ENCODE data around the gene OOSP4A. TPM values are rescaled to one million over a fixed set of nuclear protein-coding genes. Genes with fewer than 3 reads are reported as not detected.

Gene OOSP4A
- polyA plus RNA-seq, 3 donors from 2014 or later = not detected

- no peak for DNase-seq
- Mint-ChIP-seq H3K27me3 (ENCODE audit: low read depth in 3 of 3) (peaks cover 4 to 9% (median 5%) of the 10 kb centered on the region in 3 donors), H3K36me3 (no peaks in the 10 kb centered on the region), H3K9me3 (peaks cover 0 to 4% (median 0%) of the 10 kb centered on the region in 6 donors), H3K4me3 (no peak overlapping the region), H3K4me1 (no peaks in the 10 kb centered on the region), H3K27ac (no peak overlapping the region)
These were observed 34.0 kb downstream of the OOSP4A start for GRCh38 chr11:59997800-59998199.

GRCh38 chr11:59999691-60000090 is 35.9 kb downstream of the OOSP4A start:
- peaks cover 3 to 5% (median 4%) of the 10 kb centered on the region in 3 donors for H3K27me3 Mint-ChIP-seq (ENCODE audit: low read depth in 3 of 3)

GRCh38 chr11:60003729-60004128 is 39.9 kb downstream of the OOSP4A start:
- no peaks in the 10 kb centered on the region for H3K4me1 Mint-ChIP-seq
- no peaks in the 10 kb centered on the region for H3K36me3 Mint-ChIP-seq
- H3K27ac Mint-ChIP-seq = no peak overlapping the region
- DNase-seq = no peak
- peaks cover 0 to 2% (median 0%) of the 10 kb centered on the region in 6 donors for H3K9me3 Mint-ChIP-seq
- no peak overlapping the region for H3K4me3 Mint-ChIP-seq
- peaks cover 3 to 9% (median 3%) of the 10 kb centered on the region in 3 donors for H3K27me3 Mint-ChIP-seq (ENCODE audit: low read depth in 3 of 3)

More at GRCh38 chr11:59999691-60000090, 35.9 kb downstream of the OOSP4A start:
- no peak for DNase-seq
- H3K27ac Mint-ChIP-seq = no peak overlapping the region
- H3K4me3 Mint-ChIP-seq = no peak overlapping the region
- H3K36me3 Mint-ChIP-seq = no peaks in the 10 kb centered on the region
- H3K4me1 Mint-ChIP-seq = no peaks in the 10 kb centered on the region
- peaks cover 0 to 2% (median 0%) of the 10 kb centered on the region in 6 donors for H3K9me3 Mint-ChIP-seq

GRCh38 chr11:60005360-60005759 is 41.5 kb downstream of the OOSP4A start:
- H3K4me3 Mint-ChIP-seq = no peak overlapping the region

GRCh38 chr11:60016881-60017280 is 53.0 kb downstream of the OOSP4A start, which contains the start of gene OOSP4B:
OOSP4B (plus strand) TSS chr11:60017181.
- H3K36me3 Mint-ChIP-seq = no peaks in the 10 kb centered on the region
- DNase-seq = no peak
- no peak within 1 kb of the TSS for H3K4me3 Mint-ChIP-seq
- H3K9me3 Mint-ChIP-seq = peaks cover 0 to 2% (median 0%) of the 10 kb centered on the region in 6 donors
- no peak within 1 kb of the TSS for H3K27ac Mint-ChIP-seq
- H3K27me3 Mint-ChIP-seq (ENCODE audit: low read depth in 3 of 3) = peaks cover 0 to 4% (median 2%) of the 10 kb centered on the region in 3 donors
- H3K4me1 Mint-ChIP-seq = no peaks in the 10 kb centered on the region

More at GRCh38 chr11:60005360-60005759, 41.5 kb downstream of the OOSP4A start:
- DNase-seq = no peak
- H3K4me1 Mint-ChIP-seq = no peaks in the 10 kb centered on the region
- no peaks in the 10 kb centered on the region for H3K36me3 Mint-ChIP-seq
- H3K27me3 Mint-ChIP-seq (ENCODE audit: low read depth in 3 of 3) = peaks cover 0 to 8% (median 3%) of the 10 kb centered on the region in 3 donors
- no peak overlapping the region for H3K27ac Mint-ChIP-seq
- H3K9me3 Mint-ChIP-seq = peaks cover 0 to 2% (median 0%) of the 10 kb centered on the region in 6 donors

GRCh38 chr11:60018058-60018457 is 54.2 kb downstream of the OOSP4A start:
- Mint-ChIP-seq H3K27ac (no peak overlapping the region), H3K27me3 (ENCODE audit: low read depth in 3 of 3) (peaks cover 0 to 4% (median 2%) of the 10 kb centered on the region in 3 donors), H3K36me3 (no peaks in the 10 kb centered on the region), H3K4me1 (no peaks in the 10 kb centered on the region), H3K4me3 (no peak overlapping the region), H3K9me3 (no peaks in the 10 kb centered on the region)
- DNase-seq = no peak

Other genes starting within 250 kb of the OOSP4A start
- gene STX3, start 208.7 kb upstream of the OOSP4A start, polyA plus RNA-seq = 1 to 10 TPM; 3.1 to 9.6 (median 7.0) TPM
- gene MRPL16, start 153.3 kb upstream of the OOSP4A start, polyA plus RNA-seq = 10 to 100 TPM; 64.1 to 77.5 (median 68.7) TPM
- not detected for gene CBLIF, start 118.5 kb upstream of the OOSP4A start, polyA plus RNA-seq
- gene TCN1, start 97.5 kb upstream of the OOSP4A start, polyA plus RNA-seq = not detected
- gene OOSP3, start 85.3 kb upstream of the OOSP4A start, polyA plus RNA-seq = not detected
- gene OOSP1, start 25.6 kb upstream of the OOSP4A start, polyA plus RNA-seq = not detected
- not detected for gene OOSP4B, start 53.1 kb downstream of the OOSP4A start, polyA plus RNA-seq
- not detected for gene OOSP2, start 76.4 kb downstream of the OOSP4A start, polyA plus RNA-seq
- gene MS4A3, start 92.6 kb downstream of the OOSP4A start, polyA plus RNA-seq = under 1 TPM in 1 of 3 donors, not detected in 2; 0.71 TPM
- gene MS4A2, start 124.6 kb downstream of the OOSP4A start, polyA plus RNA-seq = under 1 TPM in 1 of 3 donors, not detected in 2; 0.10 TPM
- 10 to 100 TPM in 2 of 3 donors, 1 to 10 TPM in 1; 4.6 to 54.4 (median 34.2) TPM for gene MS4A6A, start 219.1 kb downstream of the OOSP4A start, polyA plus RNA-seq

Measured in immature natural killer cell (primary cell).